Liver (tissue), 9 donors: ENCODE data around the gene CSNK2B. TPM values are rescaled to one million over a fixed set of nuclear protein-coding genes. Genes with fewer than 3 reads are reported as not detected.

Source experiments
- DNase-seq: peaks from one replicate; pipeline ENCODE4 v3.0.0-alpha.2; 2017; ENCODE audit warnings: low spot score
- H3K27ac ChIP-seq, 2 donors: one replicate each; pipeline ENCODE4 v1.7.0; 2013; ENCODE audit warnings: inconsistent platforms in 2 of 2, low read length in 2 of 2, control low read depth in 1 of 2, low read depth in 1 of 2, mild to moderate bottlenecking in 1 of 2
- H3K27me3 ChIP-seq, 4 donors: one replicate each; pipeline versions ENCODE4 v1.6.1 to v1.7.0; 2013; ENCODE audit warnings: low read length in 3 of 4, inconsistent platforms in 1 of 4, mild to moderate bottlenecking in 1 of 4, moderate library complexity in 1 of 4; ENCODE audit not compliant: control insufficient read depth in 4 of 4, insufficient read depth in 4 of 4
- H3K36me3 ChIP-seq, 4 donors: one replicate each; pipeline versions ENCODE4 v1.6.1 to v1.7.0; 2013; ENCODE audit warnings: low read length in 3 of 4, mild to moderate bottlenecking in 3 of 4, low read depth in 1 of 4, moderate library complexity in 1 of 4; ENCODE audit not compliant: control insufficient read depth in 4 of 4, insufficient read depth in 3 of 4
- H3K4me1 ChIP-seq, 4 donors: one replicate each; pipeline versions ENCODE4 v1.6.1 to v1.7.0; 2013; ENCODE audit warnings: low read length in 3 of 4, mild to moderate bottlenecking in 3 of 4, moderate library complexity in 1 of 4; ENCODE audit not compliant: control insufficient read depth in 4 of 4, insufficient read depth in 4 of 4
- H3K4me3 ChIP-seq, 3 donors: one replicate each; pipeline versions ENCODE4 v1.6.1 to v1.7.0; 2013; ENCODE audit warnings: low read length in 3 of 3, control low read depth in 1 of 3, low read depth in 1 of 3, mild to moderate bottlenecking in 1 of 3
- H3K9ac ChIP-seq, 2 donors: one replicate each; pipeline ENCODE4 v1.7.0; 2013; ENCODE audit warnings: low read length in 2 of 2, mild to moderate bottlenecking in 2 of 2, moderate library complexity in 2 of 2, control low read depth in 1 of 2, low read depth in 1 of 2
- H3K9me3 ChIP-seq, 4 donors: one replicate each; pipeline versions ENCODE4 v1.6.1 to v1.7.0; 2013; ENCODE audit warnings: low read length in 3 of 4; ENCODE audit not compliant: control insufficient read depth in 4 of 4
- EGR1 ChIP-seq, 2 donors: IDR thresholded peaks; 2 replicates each; pipeline ENCODE4 v1.6.1; 2016 to 2018; ENCODE audit warnings: antibody characterized with exemption in 2 of 2, low read depth in 2 of 2
- FOXA1 ChIP-seq: IDR thresholded peaks from 2 replicates; pipeline ENCODE4 v1.6.1; 2016; ENCODE audit warnings: antibody characterized with exemption
- FOXA2 ChIP-seq: IDR thresholded peaks from 2 replicates; pipeline ENCODE4 v1.6.1; 2016; ENCODE audit warnings: antibody characterized with exemption
- GABPA ChIP-seq, 2 donors: IDR thresholded peaks in 1 of 2; conservative IDR thresholded peaks in 1 of 2; 2 replicates each; pipeline ENCODE4 v1.6.1; 2016; ENCODE audit warnings: antibody characterized with exemption in 2 of 2, mild to moderate bottlenecking in 1 of 2, moderate library complexity in 1 of 2
- HNF4A ChIP-seq, 2 donors: conservative IDR thresholded peaks; 2 replicates each; pipeline ENCODE4 v1.6.1; 2016; ENCODE audit warnings: antibody characterized with exemption in 2 of 2, mild to moderate bottlenecking in 2 of 2
- HNF4G ChIP-seq: IDR thresholded peaks from 2 replicates; pipeline ENCODE4 v1.6.1; 2016; ENCODE audit warnings: antibody characterized with exemption
- JUND ChIP-seq, 2 donors: IDR thresholded peaks; 2 replicates each; pipeline ENCODE4 v1.6.1; 2016; ENCODE audit warnings: antibody characterized with exemption in 2 of 2
- NR2F2 ChIP-seq: IDR thresholded peaks from 2 replicates; pipeline ENCODE4 v1.6.1; 2016; ENCODE audit warnings: antibody characterized with exemption
- RAD21 ChIP-seq, 2 donors: IDR thresholded peaks; 2 replicates each; pipeline ENCODE4 v1.6.1; 2016; ENCODE audit warnings: antibody characterized with exemption in 2 of 2, mild to moderate bottlenecking in 2 of 2
- RXRA ChIP-seq, 2 donors: IDR thresholded peaks; 2 replicates each; pipeline ENCODE4 v1.6.1; 2017 to 2018; ENCODE audit warnings: antibody characterized with exemption in 2 of 2, mild to moderate bottlenecking in 1 of 2
- SP1 ChIP-seq: IDR thresholded peaks from 2 replicates; pipeline ENCODE4 v1.6.1; 2018; ENCODE audit warnings: antibody characterized with exemption, mild to moderate bottlenecking
- TAF1 ChIP-seq: conservative IDR thresholded peaks from 2 replicates; pipeline ENCODE4 v1.6.1; 2016; ENCODE audit warnings: antibody characterized with exemption, mild to moderate bottlenecking
- YY1 ChIP-seq: IDR thresholded peaks from 2 replicates; pipeline ENCODE4 v1.6.1; 2016; ENCODE audit warnings: antibody characterized with exemption, mild to moderate bottlenecking
- WGBS: extraction: QIAGEN DNeasy Blood & Tissue Kit; methylation state at CpG from one replicate; pipeline ENCODE4 v1.1.7; 2013; 5-methylcytosine and 5-hydroxymethylcytosine counted together
- polyA plus RNA-seq, 2 donors: library from polyadenylated mRNA; stranded (reverse) in 1 of 2; unstranded in 1 of 2; fragments of 200-250 nt in 1 of 2; fragments of >200 nt in 1 of 2; fragmentation: Nextera tagmentation in 1 of 2; extraction: Ambion mirVana in 1 of 2; gene quantifications; one replicate each; pipeline versions ENCODE4 v1.2.1 to v1.2.3, GENCODE V29; 2013 to 2015
- total RNA-seq, 2 donors: library from RNA; depleted of rRNA; stranded (reverse); fragments of >200 nt; gene quantifications; one replicate each; pipeline ENCODE4 v1.2.3, GENCODE V29; 2014
- TF ChIP-seq, protein P1 (sequence below): fragments of 150-350 bp; IDR thresholded peaks from 2 replicates; pipeline ENCODE4 v1.5.1; 2017; ENCODE audit warnings: improper control_type of control experiment, low read depth, low read length; ENCODE audit not compliant: missing input control
- TF ChIP-seq, protein P2 (sequence below): IDR thresholded peaks from 2 replicates; pipeline ENCODE4 v1.6.1; 2016; ENCODE audit warnings: antibody characterized with exemption
- TF ChIP-seq, protein P3 (sequence below): IDR thresholded peaks from 2 replicates; pipeline ENCODE4 v1.6.1; 2016; ENCODE audit warnings: antibody characterized with exemption, mild to moderate bottlenecking
- TF ChIP-seq, protein P4 (sequence below): IDR thresholded peaks from 2 replicates; pipeline ENCODE4 v1.6.1; 2016; ENCODE audit warnings: antibody characterized with exemption
- TF ChIP-seq, protein P5 (sequence below): IDR thresholded peaks from 2 replicates; pipeline ENCODE4 v1.6.1; 2016; ENCODE audit warnings: antibody characterized with exemption
- donor health status: healthy.
- donor health status: healthy.
- donor health status: healthy.
- donor health status: healthy.
- donor health status: healthy.

Gene CSNK2B
- total and polyA plus RNA-seq, 4 donors = 58.1 to 108 (median 77.0) TPM

DNA sequence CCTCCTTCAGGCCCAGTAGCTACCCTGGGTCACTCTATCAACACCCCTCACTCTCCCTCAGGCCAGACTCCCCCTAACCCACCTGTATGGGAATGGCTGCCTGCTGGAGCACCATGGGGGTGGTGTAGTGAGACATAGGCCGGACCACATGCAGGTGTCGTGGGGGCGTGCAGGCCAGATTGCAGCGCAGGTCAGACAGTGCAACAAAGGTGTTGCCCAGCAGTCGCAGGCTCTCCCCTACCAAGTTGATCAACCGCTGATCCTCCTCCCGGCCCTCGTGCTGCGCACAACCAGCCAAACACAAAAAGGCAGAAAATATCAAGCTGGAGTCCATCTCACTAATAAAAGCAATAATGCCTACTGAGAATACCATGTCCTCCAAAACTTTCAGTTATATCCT lies 20.6 kb upstream of the CSNK2B start (continued):
- TF ChIP-seq TAF1 = no peak
- TF ChIP-seq RXRA (IDR thresholded peaks at IDR 0.05) = no peak
- TF ChIP-seq FOXA1 = no peak
- no peak for TF ChIP-seq JUND (IDR thresholded peaks at IDR 0.05)
- no peak for TF ChIP-seq YY1

DNA sequence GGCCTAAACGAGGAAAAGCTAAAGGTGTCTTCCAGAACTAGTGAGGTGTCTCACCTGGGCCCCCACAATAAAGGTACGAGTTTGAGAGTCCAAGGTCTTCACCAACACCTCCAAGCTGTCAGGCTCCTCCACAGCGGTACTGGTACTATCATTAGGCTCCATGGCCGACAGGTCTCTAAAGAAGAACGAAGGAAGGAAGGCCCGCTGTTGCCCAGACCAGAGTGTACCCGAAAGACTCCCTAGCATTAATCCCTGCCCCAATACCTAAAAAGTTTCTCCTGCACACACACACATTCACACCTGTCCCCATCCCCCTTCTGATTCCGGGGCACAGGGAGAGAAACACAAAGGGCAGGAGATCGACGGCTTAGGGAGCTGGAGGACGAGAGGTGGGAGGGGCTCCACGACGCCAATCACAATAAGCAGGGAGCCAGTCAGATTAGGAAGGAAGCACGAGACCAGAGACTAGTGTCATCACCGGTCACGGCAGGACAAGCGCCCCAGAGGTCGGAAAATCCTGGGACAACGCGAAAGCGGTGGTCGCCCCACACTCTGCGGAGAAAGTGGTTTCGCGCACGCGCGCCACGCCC lies 14.2 kb upstream of the CSNK2B start:
- TF ChIP-seq, protein P1, sequence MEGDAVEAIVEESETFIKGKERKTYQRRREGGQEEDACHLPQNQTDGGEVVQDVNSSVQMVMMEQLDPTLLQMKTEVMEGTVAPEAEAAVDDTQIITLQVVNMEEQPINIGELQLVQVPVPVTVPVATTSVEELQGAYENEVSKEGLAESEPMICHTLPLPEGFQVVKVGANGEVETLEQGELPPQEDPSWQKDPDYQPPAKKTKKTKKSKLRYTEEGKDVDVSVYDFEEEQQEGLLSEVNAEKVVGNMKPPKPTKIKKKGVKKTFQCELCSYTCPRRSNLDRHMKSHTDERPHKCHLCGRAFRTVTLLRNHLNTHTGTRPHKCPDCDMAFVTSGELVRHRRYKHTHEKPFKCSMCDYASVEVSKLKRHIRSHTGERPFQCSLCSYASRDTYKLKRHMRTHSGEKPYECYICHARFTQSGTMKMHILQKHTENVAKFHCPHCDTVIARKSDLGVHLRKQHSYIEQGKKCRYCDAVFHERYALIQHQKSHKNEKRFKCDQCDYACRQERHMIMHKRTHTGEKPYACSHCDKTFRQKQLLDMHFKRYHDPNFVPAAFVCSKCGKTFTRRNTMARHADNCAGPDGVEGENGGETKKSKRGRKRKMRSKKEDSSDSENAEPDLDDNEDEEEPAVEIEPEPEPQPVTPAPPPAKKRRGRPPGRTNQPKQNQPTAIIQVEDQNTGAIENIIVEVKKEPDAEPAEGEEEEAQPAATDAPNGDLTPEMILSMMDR = no peak
- TF ChIP-seq RAD21 (IDR thresholded peaks at IDR 0.05) (peak in 1 of 2 donors; percentile 29), GABPA (IDR thresholded peaks at IDR 0.05 in 1 of 2, conservative IDR thresholded peaks at IDR 0.05 in 1 of 2) (no peak), SP1 (peak; percentile 34), HNF4G (no peak), TAF1 (no peak), NR2F2 (no peak), RXRA (IDR thresholded peaks at IDR 0.05) (peak; percentile 71 to 82), HNF4A (conservative IDR thresholded peaks at IDR 0.05) (peak in 1 of 2 donors; percentile 37), FOXA2 (no peak), JUND (IDR thresholded peaks at IDR 0.05) (peak in 1 of 2 donors; percentile 34), YY1 (no peak), EGR1 (IDR thresholded peaks at IDR 0.05; ENCODE audit: low read depth in 2 of 2) (no peak), FOXA1 (no peak)
- TF ChIP-seq, protein P2, sequence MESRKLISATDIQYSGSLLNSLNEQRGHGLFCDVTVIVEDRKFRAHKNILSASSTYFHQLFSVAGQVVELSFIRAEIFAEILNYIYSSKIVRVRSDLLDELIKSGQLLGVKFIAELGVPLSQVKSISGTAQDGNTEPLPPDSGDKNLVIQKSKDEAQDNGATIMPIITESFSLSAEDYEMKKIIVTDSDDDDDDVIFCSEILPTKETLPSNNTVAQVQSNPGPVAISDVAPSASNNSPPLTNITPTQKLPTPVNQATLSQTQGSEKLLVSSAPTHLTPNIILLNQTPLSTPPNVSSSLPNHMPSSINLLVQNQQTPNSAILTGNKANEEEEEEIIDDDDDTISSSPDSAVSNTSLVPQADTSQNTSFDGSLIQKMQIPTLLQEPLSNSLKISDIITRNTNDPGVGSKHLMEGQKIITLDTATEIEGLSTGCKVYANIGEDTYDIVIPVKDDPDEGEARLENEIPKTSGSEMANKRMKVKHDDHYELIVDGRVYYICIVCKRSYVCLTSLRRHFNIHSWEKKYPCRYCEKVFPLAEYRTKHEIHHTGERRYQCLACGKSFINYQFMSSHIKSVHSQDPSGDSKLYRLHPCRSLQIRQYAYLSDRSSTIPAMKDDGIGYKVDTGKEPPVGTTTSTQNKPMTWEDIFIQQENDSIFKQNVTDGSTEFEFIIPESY = no peak
- TF ChIP-seq, protein P3, sequence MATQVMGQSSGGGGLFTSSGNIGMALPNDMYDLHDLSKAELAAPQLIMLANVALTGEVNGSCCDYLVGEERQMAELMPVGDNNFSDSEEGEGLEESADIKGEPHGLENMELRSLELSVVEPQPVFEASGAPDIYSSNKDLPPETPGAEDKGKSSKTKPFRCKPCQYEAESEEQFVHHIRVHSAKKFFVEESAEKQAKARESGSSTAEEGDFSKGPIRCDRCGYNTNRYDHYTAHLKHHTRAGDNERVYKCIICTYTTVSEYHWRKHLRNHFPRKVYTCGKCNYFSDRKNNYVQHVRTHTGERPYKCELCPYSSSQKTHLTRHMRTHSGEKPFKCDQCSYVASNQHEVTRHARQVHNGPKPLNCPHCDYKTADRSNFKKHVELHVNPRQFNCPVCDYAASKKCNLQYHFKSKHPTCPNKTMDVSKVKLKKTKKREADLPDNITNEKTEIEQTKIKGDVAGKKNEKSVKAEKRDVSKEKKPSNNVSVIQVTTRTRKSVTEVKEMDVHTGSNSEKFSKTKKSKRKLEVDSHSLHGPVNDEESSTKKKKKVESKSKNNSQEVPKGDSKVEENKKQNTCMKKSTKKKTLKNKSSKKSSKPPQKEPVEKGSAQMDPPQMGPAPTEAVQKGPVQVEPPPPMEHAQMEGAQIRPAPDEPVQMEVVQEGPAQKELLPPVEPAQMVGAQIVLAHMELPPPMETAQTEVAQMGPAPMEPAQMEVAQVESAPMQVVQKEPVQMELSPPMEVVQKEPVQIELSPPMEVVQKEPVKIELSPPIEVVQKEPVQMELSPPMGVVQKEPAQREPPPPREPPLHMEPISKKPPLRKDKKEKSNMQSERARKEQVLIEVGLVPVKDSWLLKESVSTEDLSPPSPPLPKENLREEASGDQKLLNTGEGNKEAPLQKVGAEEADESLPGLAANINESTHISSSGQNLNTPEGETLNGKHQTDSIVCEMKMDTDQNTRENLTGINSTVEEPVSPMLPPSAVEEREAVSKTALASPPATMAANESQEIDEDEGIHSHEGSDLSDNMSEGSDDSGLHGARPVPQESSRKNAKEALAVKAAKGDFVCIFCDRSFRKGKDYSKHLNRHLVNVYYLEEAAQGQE = peak; percentile 43
- TF ChIP-seq, protein P4, sequence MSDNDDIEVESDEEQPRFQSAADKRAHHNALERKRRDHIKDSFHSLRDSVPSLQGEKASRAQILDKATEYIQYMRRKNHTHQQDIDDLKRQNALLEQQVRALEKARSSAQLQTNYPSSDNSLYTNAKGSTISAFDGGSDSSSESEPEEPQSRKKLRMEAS = peak; percentile 36
- TF ChIP-seq, protein P5, sequence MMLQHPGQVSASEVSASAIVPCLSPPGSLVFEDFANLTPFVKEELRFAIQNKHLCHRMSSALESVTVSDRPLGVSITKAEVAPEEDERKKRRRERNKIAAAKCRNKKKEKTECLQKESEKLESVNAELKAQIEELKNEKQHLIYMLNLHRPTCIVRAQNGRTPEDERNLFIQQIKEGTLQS = no peak
- Histone ChIP-seq H3K27ac (peak overlapping the region; percentile 93 to 99), H3K9ac (peak overlapping the region; percentile 56 to 84), H3K36me3 (peaks cover 15 to 25% (median 19%) of the 10 kb centered on the region in 4 donors), H3K4me1 (peaks cover 0 to 51% (median 37%) of the 10 kb centered on the region in 4 donors), H3K4me3 (peak overlapping the region; percentile 67 to 93 (median 68)), H3K9me3 (no peaks in the 10 kb centered on the region), H3K27me3 (no peaks in the 10 kb centered on the region)
- 2% methylated on average over 29 of the region's 29 CpGs for WGBS
- no peak for DNase-seq
